ENCODE measurements around the gene NOL9. TPM values are rescaled to one million over a fixed set of nuclear protein-coding genes. Genes with fewer than 3 reads are reported as not detected.

The NOL9 gene
- polyA plus RNA-seq, 1 of the 3 experiments (the other 2 are of a cell fraction): 7.1 TPM

DNA sequence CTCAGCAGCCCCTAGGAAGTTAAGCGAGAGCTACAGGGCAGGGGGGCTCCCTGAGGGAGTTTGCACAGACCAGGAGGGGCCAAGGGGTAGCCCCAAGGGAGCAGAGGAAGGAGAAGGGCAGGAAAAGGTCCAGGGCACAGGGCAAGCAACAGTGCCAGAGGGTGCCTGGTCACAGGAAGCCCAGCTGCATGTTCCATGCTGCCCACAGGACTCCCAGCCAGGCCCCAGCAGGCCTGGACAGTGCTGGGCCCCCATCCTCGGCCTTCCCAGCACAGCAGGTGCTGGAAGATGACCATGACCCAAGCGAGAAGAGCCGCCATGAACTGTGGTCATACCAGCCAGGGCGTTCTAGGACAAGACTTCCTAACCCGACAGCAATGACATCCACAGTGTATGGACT, 37.3 kb upstream of the NOL9 start:
- H3K79me2 ChIP-seq (ENCODE audit: insufficient read depth): peaks cover 9% of the 10 kb centered on the region; the same call in 1 of the 2 replicates
- no peaks in the 10 kb centered on the region for H3F3A ChIP-seq (replicated peaks; ENCODE audit: insufficient read depth)
- no peak overlapping the region for H3K4me2 ChIP-seq
- no peak overlapping the region for H3K27ac ChIP-seq (ENCODE audit: low read depth in 2 of 2, low read length in 1 of 2)
- no peaks in the 10 kb centered on the region for H3K9me2 ChIP-seq
- POLR2A ChIA-PET: no interaction called here
- DNase-seq: no peak
- WGBS (ENCODE audit: low lambda C conversion rate): 86% methylated on average over 1 of the region's 6 CpGs
- H3K4me3 ChIP-seq (ENCODE audit: low read depth in 2 of 2, low read length in 1 of 2): no peak overlapping the region
- H4K20me1 ChIP-seq (ENCODE audit: insufficient read depth): 0 out of 2 replicates have a peak, but pooled peaks cover 5% of the 10 kb centered on the region
- CTCF ChIA-PET: interaction anchor here (1.7 kb wide), 2 partner anchors 10 to 37 kb away, joined by 4 to 5 read pairs; partner anchors contain the start of gene NOL9
- no peaks in the 10 kb centered on the region for H3K27me3 ChIP-seq (ENCODE audit: insufficient read depth)
- TF ChIP-seq RXRA (IDR thresholded peaks at IDR 0.05; ENCODE audit: borderline replicate concordance, low read depth) (no peak), EP300 (IDR thresholded peaks at IDR 0.05; ENCODE audit: borderline replicate concordance in 1 of 2, low read depth in 1 of 2, low read length in 1 of 2) (no peak)
- H3K36me3 ChIP-seq (replicated peaks in 1 of 2; ENCODE audit: control insufficient read depth in 1 of 2, insufficient read depth in 2 of 2, low read length in 1 of 2): peaks cover 4 to 48% of the 10 kb centered on the region in 2 experiments
- H3K9ac ChIP-seq: no peak overlapping the region
- H3K4me1 ChIP-seq (ENCODE audit: control insufficient read depth in 1 of 2, insufficient read depth in 2 of 2, low read depth in 1 of 2, low read length in 1 of 2): no peaks in the 10 kb centered on the region; a peak in 1 of 4 replicates
- H3K9me3 ChIP-seq: no peaks in the 10 kb centered on the region
- H2AFZ ChIP-seq (ENCODE audit: low read depth): no peak overlapping the region

- Histone ChIP-seq H3F3A (replicated peaks; ENCODE audit: insufficient read depth) (no peaks in the 10 kb centered on the region), H3K36me3 (replicated peaks in 1 of 2; ENCODE audit: control insufficient read depth in 1 of 2, insufficient read depth in 2 of 2, low read length in 1 of 2) (peaks cover 2 to 45% of the 10 kb centered on the region in 2 experiments), H3K9me3 (no peaks in the 10 kb centered on the region), H2AFZ (ENCODE audit: low read depth) (no peak overlapping the region), H3K27ac (ENCODE audit: low read depth in 2 of 2, low read length in 1 of 2) (no peak overlapping the region), H3K27me3 (ENCODE audit: insufficient read depth) (no peaks in the 10 kb centered on the region), H3K79me2 (ENCODE audit: insufficient read depth) (peaks cover 4% of the 10 kb centered on the region; the same call in 1 of the 2 replicates), H3K4me3 (ENCODE audit: low read depth in 2 of 2, low read length in 1 of 2) (no peak overlapping the region), H3K9me2 (no peaks in the 10 kb centered on the region), H3K4me1 (ENCODE audit: control insufficient read depth in 1 of 2, insufficient read depth in 2 of 2, low read depth in 1 of 2, low read length in 1 of 2) (no peaks in the 10 kb centered on the region), H4K20me1 (ENCODE audit: insufficient read depth) (0 out of 2 replicates have a peak, but pooled peaks cover 4% of the 10 kb centered on the region), H3K4me2 (no peak overlapping the region), H3K9ac (no peak overlapping the region)
- WGBS (ENCODE audit: low lambda C conversion rate): 94% methylated on average over 5 of the region's 13 CpGs
- DNase-seq: no peak
- TF ChIP-seq TAF1 (IDR thresholded peaks at IDR 0.05; ENCODE audit: borderline replicate concordance, low read depth, low read length) (no peak), USF2 (IDR thresholded peaks at IDR 0.05; ENCODE audit: borderline replicate concordance, low read depth, low read length) (no peak), MEF2A (IDR thresholded peaks at IDR 0.05; ENCODE audit: borderline replicate concordance, low read depth) (no peak), JUND (IDR thresholded peaks at IDR 0.05) (no peak), EZH2phosphoT487 (IDR thresholded peaks at IDR 0.05; ENCODE audit: borderline replicate concordance, low read depth) (no peak), POLR2AphosphoS5 (IDR thresholded peaks at IDR 0.05; ENCODE audit: low read depth, low read length) (no peak), RCOR1 (IDR thresholded peaks at IDR 0.05; ENCODE audit: low read length) (no peak), SIN3A (IDR thresholded peaks at IDR 0.05; ENCODE audit: borderline replicate concordance, low read depth, low read length) (no peak), CHD2 (IDR thresholded peaks at IDR 0.05; ENCODE audit: low read length, partially characterized antibody) (no peak), TEAD4 (IDR thresholded peaks at IDR 0.05; ENCODE audit: borderline replicate concordance, insufficient read depth) (no peak), ELF1 (IDR thresholded peaks at IDR 0.05) (no peak), FOXM1 (IDR thresholded peaks at IDR 0.05; ENCODE audit: low read depth) (no peak), TCF12 (IDR thresholded peaks at IDR 0.05) (no peak)
- TF ChIP-seq, protein P1, sequence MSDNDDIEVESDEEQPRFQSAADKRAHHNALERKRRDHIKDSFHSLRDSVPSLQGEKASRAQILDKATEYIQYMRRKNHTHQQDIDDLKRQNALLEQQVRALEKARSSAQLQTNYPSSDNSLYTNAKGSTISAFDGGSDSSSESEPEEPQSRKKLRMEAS (IDR thresholded peaks at IDR 0.05; ENCODE audit: low read depth): no peak
- TF ChIP-seq, protein P2, sequence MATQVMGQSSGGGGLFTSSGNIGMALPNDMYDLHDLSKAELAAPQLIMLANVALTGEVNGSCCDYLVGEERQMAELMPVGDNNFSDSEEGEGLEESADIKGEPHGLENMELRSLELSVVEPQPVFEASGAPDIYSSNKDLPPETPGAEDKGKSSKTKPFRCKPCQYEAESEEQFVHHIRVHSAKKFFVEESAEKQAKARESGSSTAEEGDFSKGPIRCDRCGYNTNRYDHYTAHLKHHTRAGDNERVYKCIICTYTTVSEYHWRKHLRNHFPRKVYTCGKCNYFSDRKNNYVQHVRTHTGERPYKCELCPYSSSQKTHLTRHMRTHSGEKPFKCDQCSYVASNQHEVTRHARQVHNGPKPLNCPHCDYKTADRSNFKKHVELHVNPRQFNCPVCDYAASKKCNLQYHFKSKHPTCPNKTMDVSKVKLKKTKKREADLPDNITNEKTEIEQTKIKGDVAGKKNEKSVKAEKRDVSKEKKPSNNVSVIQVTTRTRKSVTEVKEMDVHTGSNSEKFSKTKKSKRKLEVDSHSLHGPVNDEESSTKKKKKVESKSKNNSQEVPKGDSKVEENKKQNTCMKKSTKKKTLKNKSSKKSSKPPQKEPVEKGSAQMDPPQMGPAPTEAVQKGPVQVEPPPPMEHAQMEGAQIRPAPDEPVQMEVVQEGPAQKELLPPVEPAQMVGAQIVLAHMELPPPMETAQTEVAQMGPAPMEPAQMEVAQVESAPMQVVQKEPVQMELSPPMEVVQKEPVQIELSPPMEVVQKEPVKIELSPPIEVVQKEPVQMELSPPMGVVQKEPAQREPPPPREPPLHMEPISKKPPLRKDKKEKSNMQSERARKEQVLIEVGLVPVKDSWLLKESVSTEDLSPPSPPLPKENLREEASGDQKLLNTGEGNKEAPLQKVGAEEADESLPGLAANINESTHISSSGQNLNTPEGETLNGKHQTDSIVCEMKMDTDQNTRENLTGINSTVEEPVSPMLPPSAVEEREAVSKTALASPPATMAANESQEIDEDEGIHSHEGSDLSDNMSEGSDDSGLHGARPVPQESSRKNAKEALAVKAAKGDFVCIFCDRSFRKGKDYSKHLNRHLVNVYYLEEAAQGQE (IDR thresholded peaks at IDR 0.05; ENCODE audit: low read depth, low read length): no peak
- TF ChIP-seq, protein P3, sequence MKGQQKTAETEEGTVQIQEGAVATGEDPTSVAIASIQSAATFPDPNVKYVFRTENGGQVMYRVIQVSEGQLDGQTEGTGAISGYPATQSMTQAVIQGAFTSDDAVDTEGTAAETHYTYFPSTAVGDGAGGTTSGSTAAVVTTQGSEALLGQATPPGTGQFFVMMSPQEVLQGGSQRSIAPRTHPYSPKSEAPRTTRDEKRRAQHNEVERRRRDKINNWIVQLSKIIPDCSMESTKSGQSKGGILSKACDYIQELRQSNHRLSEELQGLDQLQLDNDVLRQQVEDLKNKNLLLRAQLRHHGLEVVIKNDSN (IDR thresholded peaks at IDR 0.05; ENCODE audit: borderline replicate concordance, low read depth): no peak
- CTCF ChIA-PET: interaction anchor here (1.7 kb wide), 2 partner anchors 9 to 37 kb away, joined by 4 to 5 read pairs; partner anchors contain the start of gene NOL9
- POLR2A ChIA-PET: no interaction called here
These were observed 36.9 kb upstream of the NOL9 start for GRCh38 chr1:6591222-6591621.
